ENCODE results near the gene PTPRF. TPM values are rescaled to one million over a fixed set of nuclear protein-coding genes. Genes with fewer than 3 reads are reported as not detected.

The PTPRF gene
- total RNA-seq, 1 donor from 2014 or later: 520 TPM

- Mint-ChIP-seq H3K27ac (no peak overlapping the region), H3K4me1 (ENCODE audit: low read depth) (peaks cover 3% of the 10 kb centered on the region), H3K27me3 (no peaks in the 10 kb centered on the region), H3K4me3 (ENCODE audit: low read depth) (no peak overlapping the region), H3K36me3 (ENCODE audit: insufficient read depth) (peaks cover 10% of the 10 kb centered on the region), H3K9me3 (ENCODE audit: low read depth) (no peaks in the 10 kb centered on the region)
- DNase-seq (ENCODE audit: low spot score, unreplicated experiment): no peak
- TF ChIP-seq, protein P1, sequence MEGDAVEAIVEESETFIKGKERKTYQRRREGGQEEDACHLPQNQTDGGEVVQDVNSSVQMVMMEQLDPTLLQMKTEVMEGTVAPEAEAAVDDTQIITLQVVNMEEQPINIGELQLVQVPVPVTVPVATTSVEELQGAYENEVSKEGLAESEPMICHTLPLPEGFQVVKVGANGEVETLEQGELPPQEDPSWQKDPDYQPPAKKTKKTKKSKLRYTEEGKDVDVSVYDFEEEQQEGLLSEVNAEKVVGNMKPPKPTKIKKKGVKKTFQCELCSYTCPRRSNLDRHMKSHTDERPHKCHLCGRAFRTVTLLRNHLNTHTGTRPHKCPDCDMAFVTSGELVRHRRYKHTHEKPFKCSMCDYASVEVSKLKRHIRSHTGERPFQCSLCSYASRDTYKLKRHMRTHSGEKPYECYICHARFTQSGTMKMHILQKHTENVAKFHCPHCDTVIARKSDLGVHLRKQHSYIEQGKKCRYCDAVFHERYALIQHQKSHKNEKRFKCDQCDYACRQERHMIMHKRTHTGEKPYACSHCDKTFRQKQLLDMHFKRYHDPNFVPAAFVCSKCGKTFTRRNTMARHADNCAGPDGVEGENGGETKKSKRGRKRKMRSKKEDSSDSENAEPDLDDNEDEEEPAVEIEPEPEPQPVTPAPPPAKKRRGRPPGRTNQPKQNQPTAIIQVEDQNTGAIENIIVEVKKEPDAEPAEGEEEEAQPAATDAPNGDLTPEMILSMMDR (IDR thresholded peaks at IDR 0.05; ENCODE audit: unreplicated experiment): no peak
Measured at GRCh38 chr1:43587594-43587993, 56.9 kb downstream of the PTPRF start.

DNA sequence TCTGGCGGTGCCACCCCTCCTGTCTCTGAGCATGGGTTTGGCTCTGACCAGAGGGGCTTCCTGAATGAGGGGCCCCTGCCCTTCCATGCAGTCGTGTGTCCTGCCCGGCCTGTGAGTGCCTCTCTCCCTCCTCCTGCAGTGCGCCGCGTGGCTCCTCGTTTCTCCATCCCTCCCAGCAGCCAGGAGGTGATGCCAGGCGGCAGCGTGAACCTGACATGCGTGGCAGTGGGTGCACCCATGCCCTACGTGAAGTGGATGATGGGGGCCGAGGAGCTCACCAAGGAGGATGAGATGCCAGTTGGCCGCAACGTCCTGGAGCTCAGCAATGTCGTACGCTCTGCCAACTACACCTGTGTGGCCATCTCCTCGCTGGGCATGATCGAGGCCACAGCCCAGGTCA is 57.9 kb downstream of the PTPRF start:
- peaks cover 12% of the 10 kb centered on the region for H3K36me3 Mint-ChIP-seq (ENCODE audit: insufficient read depth)
- H3K4me1 Mint-ChIP-seq (ENCODE audit: low read depth): peaks cover 3% of the 10 kb centered on the region
- no peaks in the 10 kb centered on the region for H3K27me3 Mint-ChIP-seq
- H3K9me3 Mint-ChIP-seq (ENCODE audit: low read depth): no peaks in the 10 kb centered on the region
- no peak overlapping the region for H3K27ac Mint-ChIP-seq
- TF ChIP-seq, protein P1 (IDR thresholded peaks at IDR 0.05; ENCODE audit: unreplicated experiment): no peak
- H3K4me3 Mint-ChIP-seq (ENCODE audit: low read depth): no peak overlapping the region
- DNase-seq (ENCODE audit: low spot score, unreplicated experiment): no peak

GRCh38 chr1:43590388-43590925 is 59.8 kb downstream of the PTPRF start:
- TF ChIP-seq, protein P1 (IDR thresholded peaks at IDR 0.05; ENCODE audit: unreplicated experiment): peak; percentile 72
- peaks cover 20% of the 10 kb centered on the region for H3K36me3 Mint-ChIP-seq (ENCODE audit: insufficient read depth)
- H3K27me3 Mint-ChIP-seq: no peaks in the 10 kb centered on the region
- H3K4me1 Mint-ChIP-seq (ENCODE audit: low read depth): peaks cover 3% of the 10 kb centered on the region
- no peak overlapping the region for H3K4me3 Mint-ChIP-seq (ENCODE audit: low read depth)
- H3K27ac Mint-ChIP-seq: peak overlapping the region; percentile 85
- no peaks in the 10 kb centered on the region for H3K9me3 Mint-ChIP-seq (ENCODE audit: low read depth)
- no peak for DNase-seq (ENCODE audit: low spot score, unreplicated experiment)

GRCh38 chr1:43591181-43591580 is 60.5 kb downstream of the PTPRF start:
- TF ChIP-seq, protein P1 (IDR thresholded peaks at IDR 0.05; ENCODE audit: unreplicated experiment): no peak
- DNase-seq (ENCODE audit: low spot score, unreplicated experiment): no peak
- Mint-ChIP-seq H3K4me1 (ENCODE audit: low read depth) (peaks cover 3% of the 10 kb centered on the region), H3K9me3 (ENCODE audit: low read depth) (no peaks in the 10 kb centered on the region), H3K27ac (no peak overlapping the region), H3K27me3 (no peaks in the 10 kb centered on the region), H3K4me3 (ENCODE audit: low read depth) (no peak overlapping the region), H3K36me3 (ENCODE audit: insufficient read depth) (peaks cover 21% of the 10 kb centered on the region)

DNA sequence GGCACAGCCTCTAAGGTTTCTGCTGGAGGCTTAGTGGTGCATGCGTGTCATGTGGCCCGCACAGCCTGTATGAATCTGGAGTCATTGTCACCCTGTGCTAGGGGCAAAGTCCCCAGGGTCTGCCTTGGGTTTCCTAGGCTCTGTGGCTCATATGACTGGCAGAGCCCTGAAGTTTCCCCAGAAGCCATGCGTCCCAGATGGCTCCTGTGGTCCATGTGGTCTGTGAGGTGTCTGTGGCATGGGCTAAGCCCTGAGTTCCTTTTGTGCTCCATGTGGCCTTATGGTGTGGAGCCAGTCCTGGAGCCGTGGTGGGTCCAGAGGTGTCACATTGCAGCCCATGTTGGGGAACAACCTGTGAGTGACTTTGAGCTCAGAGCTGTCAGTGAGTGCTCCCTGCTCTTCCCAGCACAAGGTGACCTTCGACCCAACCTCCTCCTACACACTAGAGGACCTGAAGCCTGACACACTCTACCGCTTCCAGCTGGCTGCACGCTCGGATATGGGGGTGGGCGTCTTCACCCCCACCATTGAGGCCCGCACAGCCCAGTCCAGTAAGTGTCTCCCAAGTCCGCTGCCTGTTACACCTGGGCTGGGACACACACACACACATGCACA is 61.5 kb downstream of the PTPRF start:
- no peak for DNase-seq (ENCODE audit: low spot score, unreplicated experiment)
- Mint-ChIP-seq H3K9me3 (ENCODE audit: low read depth) (no peaks in the 10 kb centered on the region), H3K36me3 (ENCODE audit: insufficient read depth) (peaks cover 20% of the 10 kb centered on the region), H3K4me3 (ENCODE audit: low read depth) (no peak overlapping the region), H3K27ac (no peak overlapping the region), H3K27me3 (no peaks in the 10 kb centered on the region), H3K4me1 (ENCODE audit: low read depth) (peaks cover 3% of the 10 kb centered on the region)
- TF ChIP-seq, protein P1 (IDR thresholded peaks at IDR 0.05; ENCODE audit: unreplicated experiment): no peak
